CD4-positive, alpha-beta T cell treated with Interleukin-17A for 1 hour (primary cell): Measurements from ENCODE around the gene SND1.

ENCODE experiments used
- DNase-seq: peaks from one replicate; pipeline ENCODE4 v3.0.0-alpha.2; 2020

The SND1 gene

GRCh38 chr7:127838816-127839415, 186.9 kb downstream of the SND1 start:
- DNase-seq: no peak

- no peak for DNase-seq
Measured at GRCh38 chr7:127840226-127840951, 188.4 kb downstream of the SND1 start.

- DNase-seq: no peak
Measured at GRCh38 chr7:127844165-127844564, 192.2 kb downstream of the SND1 start.

- DNase-seq: no peak
Measured at GRCh38 chr7:127844707-127845331, 192.8 kb downstream of the SND1 start.

GRCh38 chr7:127845522-127846214, 193.7 kb downstream of the SND1 start:
- DNase-seq: no peak

- DNase-seq: no peak
Measured at GRCh38 chr7:127847641-127848040, 195.6 kb downstream of the SND1 start.

GRCh38 chr7:127848241-127848640, 196.2 kb downstream of the SND1 start:
- no peak for DNase-seq

GRCh38 chr7:127850195-127850594, 198.2 kb downstream of the SND1 start:
- no peak for DNase-seq

GRCh38 chr7:127854383-127854782, 202.4 kb downstream of the SND1 start:
- DNase-seq: no peak

- no peak for DNase-seq
Measured at GRCh38 chr7:127857464-127857841, 205.5 kb downstream of the SND1 start.

- no peak for DNase-seq
Measured at GRCh38 chr7:127858091-127858914, 206.3 kb downstream of the SND1 start.

GRCh38 chr7:127858915-127859189, 206.9 kb downstream of the SND1 start:
- DNase-seq: no peak

GRCh38 chr7:127859330-127859729, 207.3 kb downstream of the SND1 start:
- DNase-seq: no peak

GRCh38 chr7:127862525-127862924, 210.5 kb downstream of the SND1 start:
- no peak for DNase-seq

- no peak for DNase-seq
Measured at GRCh38 chr7:127863082-127863481, 211.1 kb downstream of the SND1 start.

GRCh38 chr7:127865466-127865865, 213.5 kb downstream of the SND1 start:
- no peak for DNase-seq

- no peak for DNase-seq
Measured at GRCh38 chr7:127870231-127870907, 218.4 kb downstream of the SND1 start.

GRCh38 chr7:127871226-127871625, 219.2 kb downstream of the SND1 start:
- DNase-seq: no peak

- no peak for DNase-seq
Measured at GRCh38 chr7:127872122-127872521, 220.1 kb downstream of the SND1 start.

GRCh38 chr7:127873151-127873550, 221.2 kb downstream of the SND1 start:
- DNase-seq: no peak

- DNase-seq: no peak
Measured at GRCh38 chr7:127873715-127874636, 222.0 kb downstream of the SND1 start.
